ENCODE results near the gene ELOVL5. TPM values are rescaled to one million over a fixed set of nuclear protein-coding genes. Genes with fewer than 3 reads are reported as not detected.
"Not testable (repeated sequence)": the region's sequence is repeated elsewhere in the genome, so short reads cannot be mapped to it uniquely, and the experiment has no call there.

Gene ELOVL5
- total and polyA plus RNA-seq, 2 experiments from 2014 or later: 83.3 to 180 TPM

DNA sequence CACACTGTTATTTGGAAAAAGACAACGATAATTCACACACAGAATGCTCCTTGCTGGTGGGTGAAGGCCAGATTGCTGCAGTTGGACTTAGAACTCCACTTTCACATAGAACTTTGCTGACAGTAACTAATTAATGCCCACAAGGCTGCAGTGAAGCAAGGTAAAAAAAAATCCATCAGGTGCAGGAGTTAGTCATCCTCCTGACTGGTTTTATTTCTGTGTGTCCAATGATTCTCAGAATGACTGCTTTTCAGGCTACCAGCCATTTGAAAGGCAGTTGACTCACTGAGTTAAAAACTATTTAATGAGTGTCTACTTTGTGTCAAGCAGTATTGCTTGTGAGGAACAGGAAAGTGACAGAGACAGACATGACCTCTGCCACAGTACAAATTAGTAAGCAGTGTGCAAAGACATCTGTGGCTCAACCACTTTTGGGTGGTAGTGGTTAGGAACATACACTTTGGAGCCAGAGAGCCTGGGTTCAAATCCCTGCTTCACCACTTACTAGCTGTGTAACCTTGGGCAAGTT, 41.9 kb downstream of the ELOVL5 start:
- Mint-ChIP-seq H3K9me3 (peaks cover 19% of the 10 kb centered on the region), H3K36me3 (ENCODE audit: low read depth) (peaks cover 32% of the 10 kb centered on the region), H3K27ac (no peak overlapping the region), H3K4me1 (peaks cover 56% of the 10 kb centered on the region), H3K27me3 (ENCODE audit: insufficient read depth, low read depth, poor library complexity) (no peaks in the 10 kb centered on the region), H3K4me3 (no peak overlapping the region)
- Histone ChIP-seq H3K4me2 (no peak overlapping the region), H3K36me3 (ENCODE audit: insufficient read depth) (no peaks in the 10 kb centered on the region; the same call in 1 of the 2 replicates), H4K20me1 (replicated peaks; ENCODE audit: insufficient read depth) (peaks cover 49% of the 10 kb centered on the region), H2AFZ (no peak overlapping the region), H3K4me1 (ENCODE audit: insufficient read depth) (peaks cover 45% of the 10 kb centered on the region), H3K79me2 (replicated peaks; ENCODE audit: insufficient read depth) (peaks cover 88% of the 10 kb centered on the region), H3K27ac (ENCODE audit: low read depth) (no peak overlapping the region), H3K4me3 (no peak overlapping the region), H3K27me3 (ENCODE audit: insufficient read depth) (no peaks in the 10 kb centered on the region), H3F3A (replicated peaks; ENCODE audit: low read depth) (no peaks in the 10 kb centered on the region), H3K9me2 (ENCODE audit: insufficient read depth) (no peaks in the 10 kb centered on the region)
- TF ChIP-seq EZH2 (IDR thresholded peaks at IDR 0.05; ENCODE audit: low read depth, unreplicated experiment): no peak
- no peak for TF ChIP-seq NANOG (IDR thresholded peaks at IDR 0.05; ENCODE audit: borderline replicate concordance)
- no peak for TF ChIP-seq STAT1 (IDR thresholded peaks at IDR 0.05; ENCODE audit: unreplicated experiment)
- no peak for TF ChIP-seq ZNF331 (CRISPR knock-in tag; IDR thresholded peaks at IDR 0.05; ENCODE audit: low read depth)
- TF ChIP-seq POLR2AphosphoS5 (IDR thresholded peaks at IDR 0.05; ENCODE audit: low read depth): no peak
- TF ChIP-seq CREB1 (CRISPR knock-in tag; IDR thresholded peaks at IDR 0.05; ENCODE audit: low read depth): no peak
- no peak for TF ChIP-seq JUNB (IDR thresholded peaks at IDR 0.05; ENCODE audit: unreplicated experiment)
- TF ChIP-seq, protein P1, sequence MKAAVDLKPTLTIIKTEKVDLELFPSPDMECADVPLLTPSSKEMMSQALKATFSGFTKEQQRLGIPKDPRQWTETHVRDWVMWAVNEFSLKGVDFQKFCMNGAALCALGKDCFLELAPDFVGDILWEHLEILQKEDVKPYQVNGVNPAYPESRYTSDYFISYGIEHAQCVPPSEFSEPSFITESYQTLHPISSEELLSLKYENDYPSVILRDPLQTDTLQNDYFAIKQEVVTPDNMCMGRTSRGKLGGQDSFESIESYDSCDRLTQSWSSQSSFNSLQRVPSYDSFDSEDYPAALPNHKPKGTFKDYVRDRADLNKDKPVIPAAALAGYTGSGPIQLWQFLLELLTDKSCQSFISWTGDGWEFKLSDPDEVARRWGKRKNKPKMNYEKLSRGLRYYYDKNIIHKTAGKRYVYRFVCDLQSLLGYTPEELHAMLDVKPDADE (IDR thresholded peaks at IDR 0.05): no peak
- DNase-seq (ENCODE audit: low spot score) (no peak), ATAC-seq (no peak)

DNA sequence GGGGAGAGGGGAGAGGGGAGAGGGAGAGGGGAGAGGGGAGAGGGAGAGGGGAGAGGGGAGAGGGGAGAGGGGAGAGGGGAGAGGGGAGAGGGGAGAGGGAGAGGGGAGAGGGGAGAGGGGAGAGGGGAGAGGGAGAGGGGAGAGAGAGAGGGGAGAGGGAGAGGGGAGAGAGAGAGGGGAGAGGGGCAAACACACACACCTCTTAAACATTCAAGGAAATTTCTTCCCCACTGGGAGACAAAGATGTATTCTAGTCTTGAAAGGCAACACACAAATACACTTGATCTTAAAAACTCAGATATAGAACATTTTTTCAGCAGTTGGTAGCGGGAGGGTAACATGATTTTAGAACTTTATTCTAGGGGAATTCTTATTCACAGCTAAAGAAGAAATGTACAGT, 42.5 kb downstream of the ELOVL5 start:
- H3K27ac ChIP-seq (ENCODE audit: low read depth); H3K27me3 Mint-ChIP-seq (ENCODE audit: insufficient read depth, low read depth, poor library complexity); H3K27ac Mint-ChIP-seq; H3K9me2 ChIP-seq (ENCODE audit: insufficient read depth); H3K4me3 Mint-ChIP-seq; H3K4me3 ChIP-seq; DNase-seq (ENCODE audit: low spot score); H3K4me2 ChIP-seq; H2AFZ ChIP-seq; H3K27me3 ChIP-seq (ENCODE audit: insufficient read depth); H3F3A ChIP-seq (replicated peaks; ENCODE audit: low read depth); ATAC-seq; H3K36me3 ChIP-seq (ENCODE audit: insufficient read depth): not testable (repeated sequence)
- Histone ChIP-seq H4K20me1 (replicated peaks; ENCODE audit: insufficient read depth) (peaks cover 56% of the 10 kb centered on the region), H3K4me1 (ENCODE audit: insufficient read depth) (peaks cover 52% of the 10 kb centered on the region), H3K79me2 (replicated peaks; ENCODE audit: insufficient read depth) (peaks cover 88% of the 10 kb centered on the region)
- peaks cover 58% of the 10 kb centered on the region for H3K4me1 Mint-ChIP-seq
- peaks cover 32% of the 10 kb centered on the region for H3K36me3 Mint-ChIP-seq (ENCODE audit: low read depth)
- peaks cover 19% of the 10 kb centered on the region for H3K9me3 Mint-ChIP-seq

DNA sequence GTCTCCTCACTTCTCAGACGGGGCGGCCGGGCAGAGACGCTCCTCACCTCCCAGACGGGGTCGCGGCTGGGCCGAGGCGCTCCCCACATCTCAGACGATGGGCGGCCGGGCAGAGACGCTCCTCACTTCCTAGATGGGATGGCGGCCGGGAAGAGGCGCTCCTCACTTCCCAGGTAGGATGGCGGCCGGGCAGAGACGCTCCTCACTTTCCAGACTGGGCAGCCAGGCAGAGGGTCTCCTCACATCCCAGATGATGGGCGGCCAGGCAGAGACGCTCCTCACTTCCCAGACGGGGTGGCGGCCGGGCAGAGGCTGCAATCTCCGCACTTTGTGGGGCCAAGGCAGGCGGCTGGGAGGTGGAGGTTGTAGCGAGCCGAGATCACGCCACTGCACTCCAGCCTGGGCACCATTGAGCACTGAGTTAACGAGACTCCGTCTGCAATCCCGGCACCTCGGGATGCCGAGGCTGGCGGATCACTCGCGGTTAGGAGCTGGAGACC, 43.2 kb downstream of the ELOVL5 start:
- H3K4me2 ChIP-seq; H3K27me3 Mint-ChIP-seq (ENCODE audit: insufficient read depth, low read depth, poor library complexity); ATAC-seq; H3K9me2 ChIP-seq (ENCODE audit: insufficient read depth); H3K36me3 ChIP-seq (ENCODE audit: insufficient read depth); DNase-seq (ENCODE audit: low spot score); H3K27ac ChIP-seq (ENCODE audit: low read depth); H3K4me3 Mint-ChIP-seq; H2AFZ ChIP-seq; H3K4me3 ChIP-seq; H3K27me3 ChIP-seq (ENCODE audit: insufficient read depth); H3F3A ChIP-seq (replicated peaks; ENCODE audit: low read depth); H3K27ac Mint-ChIP-seq: not testable (repeated sequence)
- peaks cover 55% of the 10 kb centered on the region for H3K4me1 Mint-ChIP-seq
- Histone ChIP-seq H3K4me1 (ENCODE audit: insufficient read depth) (peaks cover 48% of the 10 kb centered on the region), H4K20me1 (replicated peaks; ENCODE audit: insufficient read depth) (peaks cover 57% of the 10 kb centered on the region), H3K79me2 (replicated peaks; ENCODE audit: insufficient read depth) (peaks cover 88% of the 10 kb centered on the region)
- peaks cover 19% of the 10 kb centered on the region for H3K9me3 Mint-ChIP-seq
- peaks cover 32% of the 10 kb centered on the region for H3K36me3 Mint-ChIP-seq (ENCODE audit: low read depth)

DNA sequence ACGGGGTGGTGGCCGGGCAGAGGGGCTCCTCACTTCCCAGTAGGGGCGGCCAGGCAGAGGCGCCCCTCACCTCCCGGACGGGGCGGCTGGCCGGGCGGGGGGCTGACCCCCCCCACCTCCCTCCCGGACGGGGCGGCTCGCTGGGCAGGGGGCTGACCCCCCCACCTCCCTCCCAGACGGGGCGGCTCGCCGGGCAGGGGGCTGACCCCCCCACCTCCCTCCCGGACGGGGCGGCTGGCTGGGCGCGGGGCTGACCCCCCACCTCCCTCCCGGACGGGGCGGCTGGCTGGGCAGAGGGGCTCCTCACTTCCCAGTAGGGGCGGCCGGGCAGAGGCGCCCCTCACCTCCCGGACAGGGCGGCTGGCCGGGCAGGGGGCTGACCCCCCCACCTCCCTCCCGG, 43.8 kb downstream of the ELOVL5 start:
- peaks cover 42% of the 10 kb centered on the region for H3K4me1 ChIP-seq (ENCODE audit: insufficient read depth)
- not testable (repeated sequence) for H3K4me3 Mint-ChIP-seq; H2AFZ ChIP-seq; H3K36me3 ChIP-seq (ENCODE audit: insufficient read depth); DNase-seq (ENCODE audit: low spot score); H3K27me3 Mint-ChIP-seq (ENCODE audit: insufficient read depth, low read depth, poor library complexity); H3K27me3 ChIP-seq (ENCODE audit: insufficient read depth); H3K9me2 ChIP-seq (ENCODE audit: insufficient read depth); H3F3A ChIP-seq (replicated peaks; ENCODE audit: low read depth); H3K4me3 ChIP-seq; H3K27ac Mint-ChIP-seq; H3K4me2 ChIP-seq; ATAC-seq; H3K27ac ChIP-seq (ENCODE audit: low read depth)
- H4K20me1 ChIP-seq (replicated peaks; ENCODE audit: insufficient read depth): peaks cover 57% of the 10 kb centered on the region
- peaks cover 54% of the 10 kb centered on the region for H3K4me1 Mint-ChIP-seq
- H3K36me3 Mint-ChIP-seq (ENCODE audit: low read depth): peaks cover 32% of the 10 kb centered on the region
- H3K79me2 ChIP-seq (replicated peaks; ENCODE audit: insufficient read depth): peaks cover 88% of the 10 kb centered on the region
- peaks cover 19% of the 10 kb centered on the region for H3K9me3 Mint-ChIP-seq

Data from GM23338 (cell line).